SKM-1 treated with dmso at 0.1 percent for 144 hours (cell line): Measurements from ENCODE around the gene BEND3.
"Not testable (repeated sequence)": the region's sequence is repeated elsewhere in the genome, so short reads cannot be mapped to it uniquely, and the experiment has no call there.

ENCODE experiments used
- DNase-seq: peaks from one replicate; lab custom pipeline; 2025; ENCODE audit not compliant: unreplicated experiment; lab: John Stamatoyannopoulos, UW

Gene BEND3

DNA sequence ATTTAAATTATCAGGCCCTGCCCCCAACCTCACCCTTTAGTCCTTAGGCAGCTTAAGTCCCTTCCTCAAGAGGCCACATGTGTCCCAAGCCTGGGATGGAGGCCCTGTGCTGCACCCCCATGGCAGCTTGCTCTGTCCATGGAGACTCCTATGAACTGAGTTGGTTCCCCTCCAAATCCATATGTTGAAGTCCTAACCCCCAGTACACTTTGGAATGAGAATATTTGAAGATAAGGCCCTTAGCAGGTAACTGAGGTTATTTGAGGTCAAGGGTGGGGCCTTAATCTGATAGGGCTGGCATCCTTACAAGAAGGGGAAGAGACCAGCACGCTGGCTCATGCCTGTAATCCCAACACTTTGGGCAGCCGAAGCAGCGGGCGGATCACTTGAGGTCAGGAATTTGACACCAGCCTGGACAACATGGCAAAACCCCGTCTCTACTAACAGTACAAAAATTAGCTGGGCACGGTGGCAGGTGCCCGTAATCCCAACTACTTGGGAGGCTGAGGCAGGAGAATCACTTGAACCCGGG lies 6.7 kb upstream of the BEND3 start:
- no peak for DNase-seq

DNA sequence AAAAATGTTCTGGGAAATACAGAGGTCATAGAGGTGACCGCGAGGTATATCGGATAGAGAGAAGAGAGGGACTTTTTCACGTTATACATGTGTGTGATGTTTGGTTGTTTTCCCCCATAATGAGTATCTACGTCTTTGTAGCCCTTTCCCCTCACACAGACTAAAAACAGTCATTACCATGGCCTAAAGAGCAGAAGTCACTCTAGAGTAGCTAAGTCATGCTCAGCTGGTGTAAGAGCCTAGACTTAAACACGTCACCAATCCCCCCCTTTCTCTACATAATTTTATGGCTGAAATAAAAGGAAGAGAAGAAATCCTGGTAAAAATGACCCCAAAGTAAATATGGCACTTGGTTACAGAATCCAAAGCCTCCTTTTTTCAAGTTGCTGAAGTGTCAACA lies 6.0 kb upstream of the BEND3 start:
- DNase-seq, result no peak

DNA sequence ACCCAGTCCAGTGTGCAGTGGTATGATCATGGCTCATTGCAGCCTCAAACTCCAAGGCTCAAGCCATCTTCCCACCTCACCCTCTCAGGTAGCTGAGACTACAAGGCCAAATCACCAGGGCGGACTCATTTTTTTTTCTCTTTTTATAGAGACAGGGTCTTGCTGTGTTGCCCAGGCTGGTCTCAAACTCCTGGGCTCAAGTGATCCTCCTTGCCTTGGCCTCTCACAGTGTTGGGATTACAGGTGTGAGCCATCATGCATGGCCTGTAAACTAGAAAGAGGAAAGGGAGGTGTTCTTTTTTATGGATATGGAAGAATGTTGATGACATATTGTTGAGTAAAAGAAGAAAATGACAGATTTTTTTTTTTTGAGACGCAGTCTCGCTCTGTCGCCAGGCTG lies 5.1 kb upstream of the BEND3 start:
- no peak for DNase-seq

DNA sequence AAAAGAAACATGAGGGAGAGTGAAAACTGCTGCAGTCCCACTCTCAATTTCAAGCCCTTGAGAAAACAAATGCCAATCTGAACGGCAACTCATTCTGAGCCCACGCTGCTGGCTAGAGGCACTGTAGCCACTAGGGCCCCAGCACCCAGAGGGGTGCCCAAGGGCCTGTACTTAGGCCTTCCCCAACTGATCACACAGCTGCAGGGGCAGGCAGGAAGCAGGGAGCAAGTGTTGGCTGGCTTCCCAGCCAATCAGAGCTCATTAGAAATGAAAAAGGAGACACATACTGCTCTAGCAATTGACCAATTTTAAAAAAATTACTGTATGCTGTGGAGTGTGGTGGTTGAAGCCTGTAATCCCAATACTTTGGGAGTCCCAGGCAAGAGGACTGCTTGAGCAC lies 3.7 kb upstream of the BEND3 start:
- DNase-seq, result no peak

DNA sequence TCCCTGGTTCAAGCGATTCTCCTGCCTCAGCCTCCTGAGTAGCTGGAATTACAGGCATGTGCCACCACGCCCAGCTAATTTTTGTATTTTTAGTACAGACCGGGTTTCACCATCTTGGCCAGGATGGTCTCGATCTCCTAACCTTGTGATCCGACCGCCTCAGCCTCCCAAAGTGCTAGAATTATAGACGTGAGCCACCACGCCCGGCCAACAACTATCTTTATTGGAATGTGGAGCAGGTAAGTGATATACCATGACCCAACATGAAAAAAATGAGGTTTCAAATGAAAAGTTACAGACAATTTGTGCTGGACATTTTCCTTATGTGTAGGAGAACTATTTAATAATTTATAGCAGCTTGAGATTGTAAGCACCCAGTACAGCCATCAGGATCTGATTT lies 3.2 kb upstream of the BEND3 start:
- not testable (repeated sequence) for DNase-seq

DNA sequence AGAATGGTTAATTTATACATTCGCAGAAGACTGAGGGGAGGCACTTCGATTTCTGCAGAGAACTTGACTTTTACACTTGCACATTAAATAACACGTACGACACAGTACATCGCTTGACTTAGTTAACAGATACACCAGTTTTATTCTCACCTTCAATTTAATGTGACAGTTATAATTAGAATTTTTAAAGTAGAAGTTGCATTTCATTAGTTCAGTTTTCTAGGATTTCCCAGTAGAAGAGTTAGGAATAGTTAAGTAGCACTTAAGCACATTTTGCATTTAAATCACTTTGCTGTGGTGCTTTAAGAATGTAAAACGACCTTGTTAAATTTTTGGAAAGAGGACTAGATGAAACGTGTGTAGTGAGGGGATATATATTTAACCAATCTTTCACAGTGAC lies 1.6 kb upstream of the BEND3 start:
- no peak for DNase-seq

DNA sequence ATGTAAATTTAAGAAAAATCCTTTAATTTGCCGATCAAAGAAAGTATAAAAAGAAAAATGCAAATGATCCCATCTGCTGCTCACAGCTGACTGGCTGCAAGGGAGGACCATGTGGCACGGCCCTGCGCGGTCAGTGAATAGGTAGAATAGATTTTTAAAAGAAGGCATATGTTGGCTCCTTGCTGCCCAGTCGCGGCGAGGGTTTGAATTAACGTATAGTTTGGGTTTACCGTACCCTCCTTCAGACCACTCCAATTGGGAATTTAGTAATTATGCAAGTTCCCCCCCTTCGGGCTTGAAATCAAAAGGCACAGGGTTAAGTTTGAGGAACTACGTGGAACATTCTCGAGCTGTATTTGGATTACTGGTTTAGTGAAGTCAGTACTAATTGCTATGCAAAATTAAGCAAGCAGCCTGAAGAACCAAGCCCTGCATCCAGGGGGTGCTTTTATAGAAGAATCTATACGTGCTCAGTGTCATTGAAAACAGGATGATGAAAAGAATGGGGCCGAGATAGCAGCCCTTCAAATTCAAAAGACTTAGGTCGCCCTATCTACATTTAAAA lies 1.1 kb upstream of the BEND3 start:
- peak; percentile 50 for DNase-seq

DNA sequence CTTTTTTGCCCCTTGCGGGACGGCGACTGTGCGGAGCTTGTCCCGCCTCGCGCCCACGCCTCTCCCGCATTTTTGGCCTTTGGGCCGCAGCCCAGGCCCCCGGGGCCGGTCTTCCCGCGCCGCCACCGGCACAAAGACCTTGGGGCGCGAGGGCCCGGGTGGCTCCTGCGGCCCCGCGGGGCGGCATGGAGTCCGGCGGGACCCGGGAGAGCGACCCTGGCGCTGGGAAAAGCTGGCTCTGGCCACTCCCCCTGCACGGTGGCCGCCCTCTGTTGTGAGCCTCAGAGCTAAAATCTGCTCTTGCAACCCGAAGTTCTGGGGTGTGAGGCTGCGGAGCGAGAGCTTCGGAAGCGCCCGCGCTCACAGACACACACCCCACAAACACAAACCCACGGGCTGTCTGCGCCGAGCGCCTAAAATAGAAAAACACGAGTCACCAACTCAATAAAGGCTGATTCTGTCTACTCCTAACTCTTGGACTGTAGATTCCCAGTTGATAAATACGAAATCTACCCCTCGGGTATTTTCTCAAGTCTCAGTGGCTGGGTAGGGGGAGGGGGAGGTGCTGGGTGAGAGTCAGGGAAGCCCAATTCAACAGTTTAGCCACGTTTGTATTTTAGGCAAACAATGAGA lies 496 bp upstream of the BEND3 start:
- peak; percentile 30 for DNase-seq

DNA sequence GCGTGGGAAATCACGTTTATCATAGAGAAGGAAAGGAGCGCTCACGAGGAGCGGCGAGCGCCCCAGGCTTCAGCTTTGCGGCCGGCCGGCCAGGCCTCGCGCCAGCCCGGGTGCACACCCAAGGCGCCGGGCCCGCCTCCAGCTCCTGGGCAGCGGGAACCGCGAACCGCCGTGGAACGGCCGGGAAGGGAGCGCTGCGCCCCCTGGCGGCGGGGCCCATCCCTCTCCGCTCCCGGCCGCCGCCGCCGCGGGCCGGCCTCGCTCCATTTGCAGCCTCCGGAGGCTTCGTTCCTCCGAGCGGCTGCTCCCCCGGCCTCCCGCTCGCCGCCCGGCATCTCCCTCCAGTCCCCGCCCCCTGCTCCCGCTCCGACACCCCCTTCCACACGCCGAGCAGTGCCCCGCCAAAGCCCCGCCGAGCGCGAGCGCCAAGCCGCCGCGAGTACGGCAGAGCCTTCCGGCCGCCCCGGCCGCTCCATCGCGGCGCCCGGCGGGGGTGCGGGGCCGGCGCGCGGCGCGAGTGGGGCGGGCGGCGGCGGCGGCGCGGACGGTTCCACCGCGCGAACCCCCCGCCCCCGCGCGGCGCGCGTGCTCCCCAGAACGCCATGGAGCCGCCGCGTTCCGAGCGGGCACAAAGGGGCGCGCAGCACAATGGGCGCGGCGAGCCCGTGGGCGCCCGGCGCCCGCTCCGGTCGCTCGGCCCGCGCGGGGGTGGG lies 946 bp downstream of the BEND3 start:
- peak; percentile 73 for DNase-seq

DNA sequence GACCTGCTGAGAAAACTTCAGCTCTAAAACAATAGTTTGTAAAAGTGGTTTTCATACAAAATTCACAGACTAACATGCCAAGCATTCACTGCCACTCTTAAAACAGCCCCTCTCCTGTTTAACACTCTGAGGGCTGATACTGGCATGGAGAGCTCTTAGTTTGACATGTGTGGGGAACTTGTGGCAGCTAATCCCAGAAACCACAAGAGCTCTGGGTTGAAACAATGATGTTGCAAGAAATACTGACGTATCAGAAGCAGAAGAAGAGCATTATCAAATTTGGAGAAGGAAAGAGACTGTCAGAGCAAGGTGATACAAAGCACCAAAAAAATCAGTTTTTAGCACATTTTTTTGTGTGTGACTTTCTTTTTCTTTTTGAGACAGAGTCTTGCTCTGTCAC lies 5.1 kb downstream of the BEND3 start:
- DNase-seq, result peak; percentile 91

DNA sequence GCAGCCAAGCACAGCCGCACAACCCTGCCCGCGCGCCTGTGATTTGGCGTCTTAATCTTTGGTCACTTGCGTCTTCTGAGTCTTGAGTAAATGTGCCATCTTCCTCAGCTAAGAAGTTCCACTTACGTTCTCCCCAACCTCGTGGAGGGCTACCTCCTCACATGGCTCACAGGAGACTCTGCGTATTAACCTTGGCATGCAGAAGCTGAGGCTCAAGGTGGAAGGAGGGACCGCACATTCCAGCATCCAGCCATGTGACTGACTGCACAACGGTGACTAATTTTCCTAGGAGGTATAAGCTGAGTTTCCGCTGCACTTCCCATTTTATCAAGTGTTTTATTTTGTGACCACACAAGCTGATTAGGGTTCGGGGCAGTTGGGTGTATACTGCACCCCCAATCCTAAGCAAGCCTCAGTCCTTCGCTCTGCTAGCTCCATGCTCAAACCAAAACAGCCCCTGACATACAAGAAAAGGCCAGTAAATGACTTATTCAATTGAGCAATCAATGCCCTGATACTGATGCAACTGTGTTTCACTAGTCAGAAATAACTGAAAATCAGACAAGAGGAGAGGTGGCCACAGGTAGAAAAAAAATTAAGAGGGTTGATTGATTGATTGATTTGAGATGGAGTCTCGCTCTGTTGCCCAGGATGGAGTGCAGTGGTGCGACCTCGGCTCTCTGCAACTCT lies 7.0 kb downstream of the BEND3 start:
- no peak for DNase-seq

DNA sequence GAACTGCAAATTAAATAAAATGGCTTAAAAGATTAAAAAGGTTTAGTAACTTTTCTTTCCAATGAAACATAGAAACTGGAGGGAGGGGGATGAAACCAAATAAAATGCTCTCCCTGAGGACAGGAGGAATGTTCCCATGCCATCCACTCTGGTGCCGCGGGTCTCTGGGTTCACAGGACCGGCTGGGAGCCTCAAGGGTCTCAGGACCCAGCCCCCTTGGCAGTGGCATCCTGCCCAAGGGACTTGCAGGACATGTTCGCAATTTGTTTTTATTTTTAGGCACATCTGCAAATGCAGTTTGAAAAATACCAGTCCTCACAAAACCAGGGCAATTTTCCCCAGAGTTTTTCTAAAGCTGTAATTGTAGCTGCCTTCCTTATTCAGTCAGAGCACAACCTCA lies 7.5 kb downstream of the BEND3 start:
- no peak for DNase-seq

DNA sequence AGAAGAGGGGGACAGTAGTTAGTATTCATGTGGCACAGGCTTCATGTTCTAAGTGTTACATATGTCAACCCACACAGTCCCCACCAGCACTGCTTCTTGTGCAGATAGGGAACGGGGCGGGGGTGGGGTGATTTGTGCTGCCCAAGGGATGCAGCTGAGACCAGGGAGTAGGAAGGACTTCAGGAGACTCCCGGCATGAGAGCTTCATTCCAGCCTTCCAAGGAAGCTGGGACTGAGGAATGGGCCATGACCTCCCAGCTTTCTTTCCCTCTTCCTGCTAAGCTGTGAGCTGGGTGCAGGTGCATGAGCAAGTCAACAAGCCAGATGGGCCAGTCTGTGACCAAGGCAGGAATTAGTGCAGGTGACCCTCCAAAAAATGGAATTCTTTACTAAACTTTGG lies 9.2 kb downstream of the BEND3 start:
- DNase-seq, result no peak

DNA sequence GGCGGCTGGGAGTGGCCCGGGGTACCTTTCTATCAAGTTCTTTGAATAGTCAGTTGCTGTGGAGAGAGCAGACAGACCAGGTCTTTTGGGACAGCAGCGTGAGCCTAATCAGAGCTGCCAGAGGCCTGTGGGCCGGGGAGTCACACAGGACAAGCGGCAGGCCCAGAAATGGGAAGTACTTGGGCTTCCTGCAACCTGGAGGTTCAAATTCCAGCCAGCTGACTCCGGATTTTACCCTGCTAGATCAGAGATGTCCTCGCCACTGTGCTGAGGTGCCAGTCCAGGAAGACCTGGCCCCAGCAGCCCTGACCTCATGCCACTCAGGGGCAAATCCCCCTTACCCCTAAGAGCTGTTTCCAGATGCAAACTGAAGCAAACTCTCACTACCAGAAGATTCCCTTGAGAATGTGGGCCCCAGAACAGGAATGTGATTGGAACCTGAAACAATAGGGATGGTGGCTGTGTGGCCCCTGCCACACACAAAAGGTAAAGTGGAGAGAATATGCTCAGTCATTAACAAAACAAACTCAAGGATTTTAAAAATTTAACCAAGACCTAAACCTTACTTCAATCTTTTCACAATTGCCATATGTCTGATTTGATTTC lies 9.7 kb downstream of the BEND3 start:
- no peak for DNase-seq

DNA sequence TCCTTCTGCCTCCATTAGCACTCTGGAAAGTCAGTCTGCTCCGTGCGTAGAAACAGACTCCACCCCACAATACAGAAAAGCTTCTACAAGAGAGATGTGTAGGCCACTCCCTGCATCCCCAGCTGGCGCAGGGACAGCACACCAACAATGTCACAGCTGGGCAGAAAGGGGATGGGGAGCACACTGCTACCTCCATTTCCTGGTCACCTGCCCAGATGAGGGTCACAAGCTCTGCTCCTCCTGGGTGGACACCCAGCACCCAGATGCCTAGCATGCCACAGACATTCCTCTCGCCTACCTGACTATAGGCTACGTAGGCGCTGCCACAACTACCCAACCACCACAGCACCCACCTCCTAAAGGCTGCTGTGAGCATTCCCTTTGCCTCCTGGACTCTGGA lies 12.2 kb downstream of the BEND3 start:
- DNase-seq, result no peak

DNA sequence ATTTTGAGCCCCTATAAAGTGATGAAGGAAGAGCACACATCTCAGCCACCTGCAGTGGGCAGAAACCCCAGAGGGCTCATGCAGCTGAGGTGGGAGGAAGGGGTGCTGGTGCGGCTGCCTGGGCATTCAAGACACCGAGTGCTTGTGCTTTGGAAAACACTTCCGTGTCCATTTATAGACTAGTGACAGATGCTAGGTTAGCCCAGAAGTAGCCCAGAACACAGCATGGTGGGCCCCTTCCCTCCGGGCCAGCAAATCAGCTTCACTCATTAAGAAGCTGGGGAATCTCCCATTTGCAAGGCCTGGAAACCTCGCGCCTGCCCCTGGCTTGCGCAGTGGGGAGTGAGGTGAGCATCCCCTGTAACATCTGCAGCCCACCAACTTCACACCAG lies 12.9 kb downstream of the BEND3 start:
- DNase-seq, result no peak

DNA sequence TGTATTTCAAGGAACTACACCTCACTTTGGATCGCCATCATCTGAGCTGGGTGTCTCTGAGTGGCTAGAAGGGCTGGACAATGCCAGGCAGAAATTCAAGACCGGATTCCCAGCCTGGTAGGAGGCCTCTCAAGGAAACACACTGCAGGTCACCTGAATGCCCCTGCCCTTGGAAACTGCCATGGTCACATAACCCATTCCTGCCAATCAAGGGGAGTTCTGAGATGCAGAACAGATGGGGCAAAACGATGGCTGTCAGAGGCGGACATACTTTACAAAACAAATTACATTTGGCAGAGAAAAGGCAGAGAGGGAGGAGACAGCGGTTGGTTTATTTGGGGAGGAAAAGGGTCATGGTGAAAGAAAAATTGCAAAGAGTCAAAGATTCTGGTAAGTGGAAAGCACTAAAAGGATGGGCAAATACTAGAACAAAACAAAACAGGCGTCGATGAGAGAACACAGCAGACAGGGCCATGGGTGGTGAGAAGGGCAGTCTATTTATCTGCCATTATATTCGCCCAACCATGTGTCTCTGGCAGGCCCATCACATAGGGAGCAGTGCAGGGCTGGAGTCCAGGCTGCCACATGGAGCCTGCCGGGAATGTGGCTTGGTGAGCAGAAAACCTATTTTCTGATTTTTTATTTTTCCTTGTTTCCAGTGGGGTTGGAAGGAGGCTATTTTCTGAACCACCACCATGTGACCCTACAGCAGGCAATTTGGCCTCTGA lies 13.5 kb downstream of the BEND3 start:
- no peak for DNase-seq

DNA sequence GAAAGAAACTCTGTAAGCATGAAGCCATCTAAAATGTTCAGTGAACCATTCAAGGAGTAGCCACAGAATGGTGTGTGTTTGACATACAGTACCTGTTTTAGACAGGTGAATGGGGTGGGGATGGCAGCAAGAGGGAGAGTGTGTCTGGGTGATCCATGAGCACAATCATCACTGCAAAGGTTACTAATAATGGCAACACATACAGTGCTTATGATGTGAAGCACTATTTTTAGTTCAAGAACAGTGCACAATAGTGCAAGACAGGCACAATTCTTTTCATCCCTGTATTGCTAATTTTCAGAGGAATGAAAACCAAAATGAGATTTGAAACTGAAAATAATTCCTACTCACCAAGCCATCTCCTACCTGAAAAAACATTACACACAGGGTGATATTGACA lies 14.1 kb downstream of the BEND3 start:
- no peak for DNase-seq

DNA sequence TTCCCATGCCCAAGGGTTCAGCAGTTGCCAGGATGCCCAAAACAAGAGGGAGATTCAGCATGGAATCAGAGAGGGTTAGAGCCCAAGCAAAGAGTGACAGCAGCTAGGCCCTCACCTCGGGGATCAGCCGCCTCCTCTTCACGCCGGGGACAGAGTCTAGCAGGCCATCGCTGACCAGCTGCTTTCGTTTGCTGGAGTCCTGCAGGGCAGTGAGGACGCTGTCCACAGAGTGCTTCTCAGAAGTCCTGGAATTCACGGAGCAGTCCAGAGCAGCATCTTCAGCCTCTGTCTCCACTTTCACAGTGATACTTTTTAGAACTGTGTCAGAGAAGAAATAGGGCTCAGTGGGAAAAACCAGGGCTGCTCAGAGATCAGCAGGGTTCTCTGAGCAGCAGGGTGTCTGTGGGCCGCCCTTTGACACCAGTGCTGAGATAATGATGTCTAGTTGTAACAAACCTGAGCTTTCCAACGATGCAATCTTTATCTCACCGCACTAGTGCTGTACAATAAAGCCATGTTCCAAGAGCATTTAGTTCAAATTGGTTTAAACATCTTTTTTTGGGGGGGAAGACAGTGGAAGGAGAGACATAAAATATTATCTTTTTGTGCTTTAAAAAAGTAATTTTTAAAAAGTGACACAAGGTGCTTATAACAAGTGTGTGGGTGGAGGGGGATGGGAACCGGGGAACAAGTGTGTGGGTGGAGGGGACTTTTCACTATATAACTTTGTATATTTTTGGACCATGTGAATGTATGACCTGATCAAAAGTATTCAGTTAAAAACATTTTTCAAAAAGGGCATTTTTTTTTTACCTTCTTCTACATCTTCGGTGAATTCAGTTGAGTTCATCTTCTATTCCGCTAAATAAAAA lies 16.6 kb downstream of the BEND3 start:
- no peak for DNase-seq

DNA sequence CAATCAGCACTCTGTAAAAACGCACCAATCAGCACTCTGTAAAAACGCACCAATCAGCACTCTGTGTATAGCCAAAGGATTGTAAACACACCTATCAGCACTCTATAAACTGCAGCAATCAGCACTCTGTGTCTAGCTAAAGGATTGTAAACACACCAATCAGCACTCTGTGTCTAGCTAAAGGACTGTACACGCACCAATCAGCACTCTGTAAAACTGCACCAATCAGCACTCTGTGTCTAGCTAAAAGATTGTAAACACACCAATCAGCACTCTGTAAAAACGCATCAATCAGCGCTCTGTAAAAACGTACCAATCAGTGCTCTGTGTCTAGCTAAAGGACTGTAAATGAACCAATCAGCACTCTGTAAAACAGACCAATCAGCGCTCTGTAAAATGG lies 30.9 kb downstream of the BEND3 start:
- not testable (repeated sequence) for DNase-seq
